Stimulated activated CD8-positive, alpha-beta memory T cell treated with anti-CD3 and anti-CD28 coated beads, Interleukin-4, amount 100 ng/mL, for 1 hour (primary cell): ENCODE data around the gene CNDP2.
"Not testable (repeated sequence)": the region's sequence is repeated elsewhere in the genome, so short reads cannot be mapped to it uniquely, and the experiment has no call there.

Experiments used
- DNase-seq, 2 donors: peaks; one replicate each; pipeline ENCODE4 v3.0.0-alpha.2; 2020; ENCODE audit warnings: low read depth in 2 of 2, low spot score in 1 of 2

The CNDP2 gene

DNA sequence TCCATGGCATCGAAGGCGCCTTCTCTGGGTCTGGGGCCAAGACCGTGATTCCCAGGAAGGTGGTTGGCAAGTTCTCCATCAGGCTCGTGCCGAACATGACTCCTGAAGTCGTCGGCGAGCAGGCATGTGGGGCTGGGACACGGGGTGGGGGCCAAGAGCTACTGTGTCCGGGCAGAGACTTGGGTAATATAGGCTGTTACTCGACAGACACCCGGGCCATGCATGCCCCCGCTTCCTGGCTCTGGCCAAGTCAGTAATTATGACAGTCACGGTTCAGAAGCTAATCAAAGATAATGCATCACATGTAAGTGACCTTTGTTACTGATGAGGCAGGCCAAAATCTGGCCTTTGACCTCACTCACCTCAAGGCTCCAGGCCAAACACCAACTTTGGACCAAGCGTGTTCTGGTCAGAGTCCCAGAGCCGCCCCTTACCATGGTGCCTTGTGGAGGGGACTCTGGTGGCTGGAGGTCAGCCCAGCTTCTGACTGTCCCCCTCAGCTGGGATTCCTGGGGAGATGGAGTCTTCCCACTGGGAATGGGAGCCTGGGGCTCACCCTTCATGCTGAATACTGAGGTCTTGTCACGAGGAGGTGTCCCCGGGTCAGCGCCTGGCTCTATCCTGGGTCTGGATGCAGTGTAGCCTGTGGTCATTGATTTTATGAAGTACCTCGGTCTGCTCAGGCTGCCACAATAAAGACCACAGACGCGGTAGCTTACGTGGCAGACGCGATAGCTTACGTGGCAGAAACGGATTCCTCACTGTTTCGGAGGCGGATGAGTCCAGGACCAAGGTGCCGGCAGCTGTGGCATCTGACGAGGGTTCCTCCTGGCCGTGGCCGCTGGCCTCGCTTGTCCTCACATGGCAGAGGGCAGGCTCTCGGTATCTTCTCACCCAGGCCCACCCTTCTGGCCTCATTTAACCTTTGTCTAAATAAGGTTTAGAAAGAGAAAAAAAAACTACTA is 20.4 kb downstream of the CNDP2 start:
- no peak for DNase-seq

DNA sequence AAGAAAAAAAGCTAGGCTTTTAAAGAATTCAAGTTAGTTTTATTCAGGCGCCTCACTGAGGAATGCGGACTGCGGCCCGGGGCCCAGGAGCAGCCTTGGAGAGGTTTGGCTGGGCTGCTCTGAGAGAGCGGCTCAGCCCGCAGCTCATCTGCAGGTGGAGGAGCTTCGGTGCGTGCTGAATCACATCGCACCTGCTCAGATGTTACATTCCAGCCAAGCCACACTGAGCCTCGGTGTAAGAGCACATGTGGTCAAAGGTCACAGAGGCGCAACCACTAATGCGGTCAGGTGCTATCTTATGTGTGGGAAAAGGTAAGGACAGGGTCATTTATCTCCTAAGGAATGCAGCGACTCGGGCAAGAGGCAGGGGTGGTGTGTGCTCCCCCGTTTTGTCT is 21.1 kb downstream of the CNDP2 start:
- no peak for DNase-seq

- no peak for DNase-seq
These were observed 22.5 kb downstream of the CNDP2 start for GRCh38 chr18:74518456-74519295.

- no peak for DNase-seq
These were observed 23.3 kb downstream of the CNDP2 start for GRCh38 chr18:74519320-74520095.

- no peak for DNase-seq
These were observed 24.1 kb downstream of the CNDP2 start for GRCh38 chr18:74520096-74520833.

DNA sequence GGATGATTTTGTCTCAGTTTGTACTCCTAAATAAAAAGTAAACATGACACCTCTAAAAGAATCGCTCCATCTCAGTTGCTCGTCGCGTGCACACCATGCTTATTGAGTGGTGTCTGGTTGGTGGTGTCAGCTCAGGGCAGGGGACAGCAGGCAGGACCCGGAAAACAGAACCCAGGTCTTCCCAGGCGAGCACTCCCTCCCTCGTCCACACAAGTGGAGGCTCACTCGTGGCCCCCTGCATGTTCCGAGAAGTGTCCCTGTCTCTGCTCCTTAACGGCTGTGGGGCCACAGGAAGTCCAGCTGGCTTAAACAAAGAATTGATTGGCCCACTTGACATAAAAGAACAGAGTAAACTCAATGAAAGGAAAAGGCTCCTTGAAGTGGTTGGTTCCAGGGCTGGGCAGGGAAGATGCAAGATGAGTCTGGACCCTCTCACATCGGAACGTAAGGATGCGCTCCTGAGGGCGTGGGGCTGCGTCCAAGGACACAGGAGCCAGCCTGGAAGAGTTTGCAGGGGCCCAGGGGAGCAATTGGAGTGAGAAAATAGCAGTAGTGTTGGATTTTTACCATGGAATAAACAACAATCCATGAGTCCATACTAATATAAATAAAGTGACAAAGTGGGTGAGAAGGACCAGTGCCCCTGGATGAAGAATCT is 25.0 kb downstream of the CNDP2 start:
- DNase-seq = no peak

GRCh38 chr18:74522635-74523548 is 26.7 kb downstream of the CNDP2 start:
- no peak for DNase-seq

GRCh38 chr18:74524097-74524496 is 27.9 kb downstream of the CNDP2 start:
- DNase-seq = no peak

GRCh38 chr18:74524915-74525314 is 28.8 kb downstream of the CNDP2 start:
- DNase-seq = not testable (repeated sequence)

DNA sequence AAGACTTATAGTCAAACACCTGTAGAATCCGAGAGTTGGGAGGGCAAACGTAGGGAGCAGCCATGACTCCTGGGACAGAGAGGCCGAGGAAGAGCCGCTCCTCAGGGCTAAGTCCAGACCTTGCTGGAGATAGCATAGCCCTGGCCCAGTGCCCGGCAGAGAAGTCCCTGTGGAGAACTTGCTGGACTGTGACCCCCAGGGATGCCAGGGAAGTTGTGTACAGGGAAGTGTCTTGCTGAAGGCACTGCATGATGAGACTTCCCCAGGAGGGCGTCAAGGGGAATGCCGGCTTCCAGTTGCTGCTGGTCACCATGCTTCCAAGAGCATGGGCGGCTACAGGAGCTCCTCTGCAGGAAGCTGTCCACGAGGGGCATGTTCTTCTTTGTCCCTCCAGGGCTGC is 29.6 kb downstream of the CNDP2 start:
- DNase-seq = no peak

- DNase-seq = no peak
These were observed 30.3 kb downstream of the CNDP2 start for GRCh38 chr18:74526488-74526887.

GRCh38 chr18:74528478-74528877 is 32.3 kb downstream of the CNDP2 start:
- no peak for DNase-seq

DNA sequence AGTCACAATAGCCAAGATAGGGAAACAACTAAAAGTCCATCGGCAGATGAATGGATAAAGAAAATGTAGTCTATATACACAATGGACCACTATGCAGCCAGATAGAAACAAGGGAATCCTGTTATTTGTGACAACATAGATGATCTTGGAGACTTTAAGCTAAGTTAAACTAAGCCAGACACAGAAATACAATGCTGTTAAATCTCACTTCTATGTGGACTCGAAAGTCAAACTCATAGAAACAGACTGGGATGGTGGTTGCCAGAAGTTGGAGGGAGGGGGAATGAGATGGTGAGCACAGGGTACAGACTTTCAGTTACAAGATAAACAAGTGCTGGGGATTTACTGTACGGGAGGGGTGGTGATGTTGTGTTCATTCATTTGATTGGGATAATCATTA is 32.8 kb downstream of the CNDP2 start:
- no peak for DNase-seq

GRCh38 chr18:74529378-74529777 is 33.2 kb downstream of the CNDP2 start:
- DNase-seq = no peak

GRCh38 chr18:74529811-74530583 is 33.8 kb downstream of the CNDP2 start:
- DNase-seq = no peak

GRCh38 chr18:74530584-74530862 is 34.4 kb downstream of the CNDP2 start:
- no peak for DNase-seq

DNA sequence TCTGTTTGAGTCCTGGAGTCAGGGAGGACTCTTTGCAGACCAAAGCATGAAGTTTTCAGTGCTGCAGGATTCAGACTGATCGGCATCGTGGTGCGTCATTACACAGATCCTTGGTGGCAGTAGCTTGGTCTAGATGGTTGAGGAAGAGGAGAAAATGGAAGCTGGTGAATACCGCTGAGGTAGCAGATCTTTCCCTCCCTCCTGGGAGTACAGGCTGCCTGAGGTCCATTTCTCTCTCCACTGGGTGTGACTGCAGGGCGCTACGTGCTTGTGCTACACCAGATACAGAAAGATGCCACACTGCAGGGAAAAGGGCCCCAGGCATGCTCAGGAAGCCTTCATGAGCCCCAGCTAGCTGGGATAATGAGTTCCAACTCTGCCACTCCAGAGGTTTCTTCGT is 34.9 kb downstream of the CNDP2 start:
- DNase-seq = no peak

DNA sequence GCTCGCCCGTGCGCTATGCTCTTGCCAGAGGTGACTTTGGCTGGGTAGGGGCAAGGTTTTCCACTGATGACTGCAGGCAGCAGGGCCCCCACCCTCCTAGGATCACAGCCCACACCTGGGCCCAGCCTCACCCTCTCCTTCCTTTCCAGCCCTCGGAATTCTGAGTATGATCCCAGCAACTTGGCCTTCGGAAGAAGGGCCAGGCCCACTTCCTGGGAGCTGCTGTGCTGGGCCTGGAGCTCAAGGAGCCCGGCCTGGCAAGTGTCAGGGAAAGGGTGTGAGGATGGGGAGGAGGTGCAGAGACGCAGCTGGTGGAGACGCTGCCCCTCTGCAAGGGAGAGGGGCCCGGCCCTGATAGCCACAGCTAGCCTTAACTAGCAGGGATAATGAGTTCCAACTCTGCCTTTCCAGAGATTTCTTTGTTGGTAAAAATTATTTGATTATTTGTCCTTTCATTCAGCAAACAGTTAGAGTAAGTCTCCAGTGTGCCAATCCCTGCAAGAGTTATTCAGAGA is 36.4 kb downstream of the CNDP2 start:
- DNase-seq = no peak
